ENCODE results near the gene YPEL2.

The YPEL2 gene

DNA sequence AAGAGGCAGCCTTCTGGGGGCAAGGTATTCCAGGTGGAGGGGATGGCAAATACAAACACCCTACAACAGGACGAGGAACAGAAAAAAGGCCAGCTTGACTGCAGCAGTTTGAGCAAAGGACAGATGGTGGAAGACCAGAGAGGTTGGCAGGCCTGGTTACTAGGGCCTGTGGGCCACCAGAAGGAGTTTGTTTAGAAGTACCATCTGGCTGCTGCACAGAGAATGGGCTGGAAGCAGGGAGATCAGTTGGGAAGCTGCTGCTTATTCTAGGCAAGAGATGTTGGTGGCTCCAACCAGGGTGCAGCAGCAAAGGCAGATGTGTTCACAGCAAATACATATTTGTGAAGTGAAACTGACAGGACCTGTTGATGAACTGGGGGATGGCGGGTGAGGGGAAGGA, 2.9 kb upstream of the YPEL2 start:
- Histone ChIP-seq H3K27ac (peak overlapping the region; percentile 34 to 99), H3K36me3 (no peaks in the 10 kb centered on the region), H3K9me3 (no peaks in the 10 kb centered on the region), H3K4me1 (peaks cover 0 to 47% (median 31%) of the 10 kb centered on the region in 4 donors), H3K4me3 (no peak overlapping the region), H3K27me3 (no peaks in the 10 kb centered on the region)
- intact Hi-C loops (cut with DNase I; ENCODE audit: low total_unique reads): loop anchor here (2.0 kb wide), 1 partner anchor 112 kb away; no protein-coding TSS in a partner anchor
- DNase-seq: no peak
- TF ChIP-seq, protein P1, sequence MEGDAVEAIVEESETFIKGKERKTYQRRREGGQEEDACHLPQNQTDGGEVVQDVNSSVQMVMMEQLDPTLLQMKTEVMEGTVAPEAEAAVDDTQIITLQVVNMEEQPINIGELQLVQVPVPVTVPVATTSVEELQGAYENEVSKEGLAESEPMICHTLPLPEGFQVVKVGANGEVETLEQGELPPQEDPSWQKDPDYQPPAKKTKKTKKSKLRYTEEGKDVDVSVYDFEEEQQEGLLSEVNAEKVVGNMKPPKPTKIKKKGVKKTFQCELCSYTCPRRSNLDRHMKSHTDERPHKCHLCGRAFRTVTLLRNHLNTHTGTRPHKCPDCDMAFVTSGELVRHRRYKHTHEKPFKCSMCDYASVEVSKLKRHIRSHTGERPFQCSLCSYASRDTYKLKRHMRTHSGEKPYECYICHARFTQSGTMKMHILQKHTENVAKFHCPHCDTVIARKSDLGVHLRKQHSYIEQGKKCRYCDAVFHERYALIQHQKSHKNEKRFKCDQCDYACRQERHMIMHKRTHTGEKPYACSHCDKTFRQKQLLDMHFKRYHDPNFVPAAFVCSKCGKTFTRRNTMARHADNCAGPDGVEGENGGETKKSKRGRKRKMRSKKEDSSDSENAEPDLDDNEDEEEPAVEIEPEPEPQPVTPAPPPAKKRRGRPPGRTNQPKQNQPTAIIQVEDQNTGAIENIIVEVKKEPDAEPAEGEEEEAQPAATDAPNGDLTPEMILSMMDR (IDR thresholded peaks at IDR 0.05): peak in 1 of 2 experiments; percentile 3

DNA sequence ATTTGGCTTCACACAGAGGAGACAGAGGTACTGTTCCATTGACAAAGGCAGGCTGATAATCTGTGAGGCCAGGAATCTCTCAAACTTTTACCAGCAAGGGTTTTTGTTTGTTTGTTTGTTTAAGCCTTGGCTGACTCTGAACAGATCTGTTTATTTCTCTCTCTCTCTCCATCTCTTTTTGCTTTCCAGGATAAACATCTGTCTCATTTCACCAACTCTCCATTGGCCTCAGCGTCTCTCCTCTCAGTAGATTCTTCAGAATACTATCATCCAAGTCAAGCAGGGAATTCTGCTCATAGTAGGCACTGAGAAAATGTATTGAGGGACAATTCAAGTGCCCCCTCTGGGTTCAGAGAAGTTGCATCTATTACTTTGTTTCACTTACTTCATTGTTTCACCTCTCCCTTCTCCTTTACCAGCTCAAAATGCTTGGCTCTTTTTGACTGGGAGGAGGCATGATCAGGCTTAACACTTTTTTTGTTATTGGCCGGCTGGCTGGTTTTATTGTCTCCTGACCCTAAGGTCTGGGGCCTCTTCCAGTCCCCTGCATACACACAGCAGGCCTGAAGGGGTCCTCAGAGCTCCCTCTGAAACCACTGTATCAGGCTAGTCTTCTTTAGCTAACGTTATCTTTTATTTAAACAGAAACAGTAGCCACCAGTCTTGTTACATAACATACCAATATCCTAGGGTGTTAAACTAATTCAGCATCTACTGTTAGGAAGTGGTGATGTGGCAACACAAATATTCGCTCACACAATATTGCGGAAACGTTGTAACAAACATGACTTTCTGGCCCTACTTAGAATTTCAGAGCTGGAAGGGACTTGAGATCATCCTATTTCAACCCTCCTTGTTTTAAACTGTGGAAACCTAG, 2.0 kb upstream of the YPEL2 start:
- Histone ChIP-seq H3K9me3 (no peaks in the 10 kb centered on the region), H3K4me3 (no peak overlapping the region), H3K36me3 (no peaks in the 10 kb centered on the region), H3K4me1 (peaks cover 0 to 55% (median 40%) of the 10 kb centered on the region in 4 donors), H3K27ac (peak overlapping the region; percentile 99), H3K27me3 (no peaks in the 10 kb centered on the region)
- intact Hi-C loops (cut with DNase I; ENCODE audit: low total_unique reads): loop anchor here (1.0 to 2.0 kb wide), 2 partner anchors 34 to 111 kb away; no protein-coding TSS in a partner anchor
- peak; percentile 69 to 78 for DNase-seq
- TF ChIP-seq, protein P1 (IDR thresholded peaks at IDR 0.05): peak; percentile 78 to 87

DNA sequence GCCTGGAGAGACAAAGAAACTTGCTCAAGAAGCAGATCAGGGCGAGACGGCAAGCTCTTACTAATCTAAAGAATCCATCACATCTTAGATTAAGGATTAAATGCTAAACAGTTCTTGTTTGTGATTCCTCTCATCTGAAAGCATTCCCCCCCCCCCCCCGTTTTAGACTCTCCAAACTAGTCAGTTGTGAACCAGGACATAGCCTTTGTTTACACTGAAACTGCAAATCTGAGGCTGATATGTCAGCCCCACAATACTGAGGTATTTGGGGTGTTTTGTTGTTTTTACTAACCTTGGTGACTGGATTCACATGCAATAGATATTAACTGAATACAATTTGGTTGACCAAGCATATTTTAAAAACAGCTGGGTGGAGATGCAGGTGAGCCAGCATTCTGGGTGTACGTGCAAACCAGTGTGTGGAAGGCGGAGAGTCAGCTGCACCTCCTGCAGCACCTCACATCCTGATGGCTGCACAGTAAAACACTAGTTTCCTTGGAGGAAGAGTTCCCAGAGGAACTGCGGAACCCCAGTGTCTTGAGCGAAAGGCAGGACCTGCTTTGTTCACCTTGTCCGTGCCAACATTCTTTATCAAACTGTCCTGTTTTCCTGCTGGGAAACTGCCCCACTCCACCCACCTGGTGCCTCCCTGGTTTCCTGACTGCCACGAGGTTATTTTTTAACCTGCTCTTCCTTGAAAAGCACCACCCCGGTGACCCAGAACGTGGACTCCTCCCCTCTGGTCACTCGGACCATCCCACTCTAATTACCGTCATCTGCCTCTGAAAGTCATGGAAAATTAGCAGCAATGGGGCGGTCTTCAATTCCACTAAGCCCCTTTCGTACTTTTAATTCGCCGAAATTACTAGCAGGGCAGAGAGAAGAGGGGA, 1.2 kb upstream of the YPEL2 start:
- peak; percentile 61 to 74 for DNase-seq
- H3K4me1 ChIP-seq: peaks cover 0 to 64% (median 48%) of the 10 kb centered on the region in 4 donors
- intact Hi-C loops (cut with DNase I; ENCODE audit: low total_unique reads): loop anchor here (1.0 kb wide), 1 partner anchor 33 kb away; no protein-coding TSS in a partner anchor
- peak overlapping the region; percentile 99 for H3K27ac ChIP-seq
- TF ChIP-seq, protein P1 (IDR thresholded peaks at IDR 0.05): no peak
- H3K4me3 ChIP-seq: peak overlapping the region; percentile 89 to 99
- no peaks in the 10 kb centered on the region for H3K27me3 ChIP-seq
- no peaks in the 10 kb centered on the region for H3K9me3 ChIP-seq
- no peaks in the 10 kb centered on the region for H3K36me3 ChIP-seq

DNA sequence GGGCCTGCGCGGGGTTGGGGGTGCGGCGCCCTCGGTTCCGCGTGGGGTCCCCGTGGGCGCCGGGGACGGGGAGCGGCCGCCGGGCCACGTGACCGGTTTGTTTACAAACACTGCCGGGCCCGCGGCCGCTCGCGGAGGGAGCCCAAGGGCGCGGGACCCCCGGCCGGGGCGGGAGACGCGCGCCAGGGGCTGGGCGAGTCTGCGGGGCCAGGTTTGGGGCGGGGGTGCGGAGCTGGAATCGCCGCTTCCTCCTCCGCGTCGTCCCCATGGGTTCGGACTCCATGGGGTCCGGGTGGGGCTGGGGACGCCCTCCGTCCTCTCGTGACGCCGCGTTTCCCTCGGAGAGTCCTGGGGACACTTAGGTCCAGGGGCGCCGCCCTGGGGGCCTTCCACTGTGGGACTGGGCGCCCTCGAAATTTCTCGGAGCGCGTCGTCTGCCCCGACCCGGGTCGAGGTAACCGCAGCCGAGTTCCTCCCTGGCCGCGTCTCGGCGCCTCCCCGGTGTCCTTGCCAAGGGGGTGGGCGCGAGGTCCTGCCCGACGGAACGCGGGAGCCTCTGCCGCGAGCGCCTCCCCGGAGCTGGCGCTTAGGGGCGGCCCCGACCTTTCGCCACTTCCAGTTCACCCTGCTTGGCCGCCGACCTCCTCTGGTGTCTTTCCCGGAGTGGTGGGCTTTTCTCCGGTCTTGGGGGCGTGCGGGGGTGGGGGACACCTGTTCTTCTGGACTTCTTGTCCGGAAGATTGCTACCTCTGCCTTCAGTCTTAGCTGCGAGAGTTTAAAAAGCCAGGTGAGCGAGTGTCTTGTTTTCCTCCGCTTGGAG, 684 bp downstream of the YPEL2 start:
- Histone ChIP-seq H3K27ac (peak overlapping the region; percentile 99), H3K27me3 (no peaks in the 10 kb centered on the region), H3K4me1 (peaks cover 0 to 78% (median 60%) of the 10 kb centered on the region in 4 donors), H3K36me3 (no peaks in the 10 kb centered on the region), H3K9me3 (no peaks in the 10 kb centered on the region), H3K4me3 (peak overlapping the region; percentile 89 to 99)
- DNase-seq: peak; percentile 64 to 78
- intact Hi-C loops (cut with DNase I; ENCODE audit: low total_unique reads): no loop called here
- TF ChIP-seq, protein P1 (IDR thresholded peaks at IDR 0.05): no peak

Measured in tibial artery (tissue), 4 donors.